K562 (cell line): ENCODE results near the gene NMRK2. TPM values are rescaled to one million over a fixed set of nuclear protein-coding genes. Genes with fewer than 3 reads are reported as not detected.

Experiments
- ATF3 ChIP-seq, 2 experiments: fragments of 450-650 bp in 1 of 2; sonication (generic) in 1 of 2; formaldehyde crosslinking in 1 of 2; IDR thresholded peaks in 1 of 2; conservative IDR thresholded peaks in 1 of 2; 2 replicates each; pipeline versions ENCODE4 v1.6.1 to v1.8.1; 2016 to 2023; ENCODE audit warnings: mild to moderate bottlenecking in 2 of 2, moderate library complexity in 2 of 2, inconsistent platforms in 1 of 2, missing genetic modification reagents in 1 of 2
- CLOCK ChIP-seq: fragments of 250-450 bp; sonication (Bioruptor Pico); IDR thresholded peaks from 2 replicates; pipeline ENCODE4 v1.4.0; 2020; ENCODE audit warnings: mild to moderate bottlenecking, moderate library complexity, borderline replicate concordance
- DDX20 ChIP-seq: fragments of 450-650 bp; IDR thresholded peaks from 2 replicates; pipeline ENCODE4 v1.6.1; 2016; ENCODE audit warnings: missing genetic modification characterization, low read depth, mild to moderate bottlenecking, missing compliant biosample characterization, moderate library complexity
- EP400 ChIP-seq: fragments of 450-650 bp; IDR thresholded peaks from 2 replicates; pipeline ENCODE4 v1.6.1; 2017; ENCODE audit warnings: antibody characterized with exemption, mild to moderate bottlenecking, moderate library complexity
- GATAD2B ChIP-seq: fragments of 450-650 bp; IDR thresholded peaks from 2 replicates; pipeline ENCODE4 v1.6.1; 2017; ENCODE audit warnings: mild to moderate bottlenecking, borderline replicate concordance
- GTF3C2 ChIP-seq: IDR thresholded peaks from 3 replicates; pipeline ENCODE4 v1.6.1; 2011; ENCODE audit warnings: borderline replicate concordance, mild to moderate bottlenecking, moderate library complexity; ENCODE audit not compliant: insufficient read length; ENCODE audit errors: extremely low read depth
- JUND ChIP-seq, 2 experiments: IDR thresholded peaks; 2 replicates in 1 of 2; 3 replicates in 1 of 2; pipeline ENCODE4 v1.6.1; 2011; ENCODE audit warnings: borderline replicate concordance in 2 of 2, low read depth in 2 of 2, low read length in 2 of 2, improper control_type of control experiment in 1 of 2, missing biosample characterization in 1 of 2, missing genetic modification characterization in 1 of 2, missing genetic modification reagents in 1 of 2
- MAX ChIP-seq: sonication (generic); formaldehyde crosslinking; IDR thresholded peaks from 2 replicates; pipeline ENCODE4 v1.9.0; 2022; ENCODE audit warnings: mild to moderate bottlenecking, missing genetic modification reagents
- NKRF ChIP-seq: fragments of 450-650 bp; IDR thresholded peaks from 2 replicates; pipeline ENCODE4 v1.6.1; 2016; ENCODE audit warnings: borderline replicate concordance
- SNAPC5 ChIP-seq: fragments of 250-450 bp; sonication (Bioruptor Pico); IDR thresholded peaks from 2 replicates; pipeline ENCODE4 v1.8.0; 2021; ENCODE audit warnings: moderate library complexity, mild to moderate bottlenecking, inconsistent platforms
- SOX6 ChIP-seq: fragments of 450-650 bp; IDR thresholded peaks from 2 replicates; pipeline ENCODE4 v1.6.1; 2014; ENCODE audit warnings: mild to moderate bottlenecking
- ZC3H8 ChIP-seq: fragments of 450-650 bp; IDR thresholded peaks from 2 replicates; pipeline ENCODE4 v1.6.1; 2017
- ZNF212 ChIP-seq: fragments of 450-650 bp; formaldehyde crosslinking; IDR thresholded peaks from 2 replicates; pipeline ENCODE4 v1.4.0; 2020; ENCODE audit warnings: mild to moderate bottlenecking
- ZNF217 ChIP-seq: sonication (generic); formaldehyde crosslinking; IDR thresholded peaks from 2 replicates; pipeline ENCODE4 v1.8.0; 2022; ENCODE audit warnings: mild to moderate bottlenecking, missing genetic modification reagents
- ZNF77 ChIP-seq: fragments of 250-450 bp; sonication (Bioruptor Pico); IDR thresholded peaks from 2 replicates; pipeline ENCODE4 v1.5.0; 2020
- ZNF79 ChIP-seq: fragments of 250-450 bp; sonication (Bioruptor Pico); IDR thresholded peaks from 2 replicates; pipeline ENCODE4 v1.4.0; 2020; ENCODE audit warnings: low read depth, mild to moderate bottlenecking, moderate library complexity
- polyA plus RNA-seq, 8 experiments: library from polyadenylated mRNA; depleted of rRNA in 4 of 8; stranded (reverse) in 5 of 8; unstranded in 3 of 8; fragments of >200 nt; fragmentation: Nextera tagmentation in 2 of 8; fragmentation: Illumina TruSeq in 1 of 8; extraction: Ambion mirVana in 2 of 8; extraction: Trizol in 1 of 8; gene quantifications; 2 replicates each; pipeline versions ENCODE4 v1.2.1 to v1.2.3, GENCODE V29; 2011 to 2014; ENCODE audit warnings: inconsistent platforms in 1 of 8, missing spikeins in 1 of 8
- total RNA-seq, 7 experiments: library from RNA; depleted of rRNA in 6 of 7; stranded (reverse); fragments of >200 nt in 6 of 7; fragmentation: Illumina TruSeq in 2 of 7; extraction: Trizol in 2 of 7; gene quantifications; 2 replicates each; pipeline versions ENCODE4 v1.2.1 to v1.2.3, GENCODE V29; 2011 to 2021; ENCODE audit warnings: low replicate concordance in 1 of 7

Gene NMRK2
- total and polyA plus RNA-seq, 9 of the 15 experiments (the other 6 are each of a cell fraction or from before 2014, with no cell fraction given): not detected

- TF ChIP-seq GTF3C2: no peak
- no peak for TF ChIP-seq GATAD2B
- no peak for TF ChIP-seq NKRF
- TF ChIP-seq ATF3 (IDR thresholded peaks at IDR 0.05): no peak
- no peak for TF ChIP-seq ATF3 (CRISPR knock-in tag; conservative IDR thresholded peaks at IDR 0.05)
- no peak for TF ChIP-seq CLOCK (CRISPR knock-in tag)
- no peak for TF ChIP-seq SNAPC5 (CRISPR knock-in tag)
- no peak for TF ChIP-seq DDX20 (tag)
- TF ChIP-seq ZNF79: no peak
- TF ChIP-seq ZC3H8: no peak
- no peak for TF ChIP-seq ZNF77 (CRISPR knock-in tag)
- TF ChIP-seq ZNF212 (CRISPR knock-in tag): no peak
- TF ChIP-seq MAX (CRISPR knock-in tag): no peak
- TF ChIP-seq JUND (IDR thresholded peaks at IDR 0.05; ENCODE audit: borderline replicate concordance, low read depth, low read length): 0 out of 2 replicates have a peak, but pooled peaks have one; percentile 35
- no peak; the same call in 2 of the 3 replicates for TF ChIP-seq JUND (tag; IDR thresholded peaks at IDR 0.05; ENCODE audit: borderline replicate concordance, low read depth, low read length)
- TF ChIP-seq EP400: peak; percentile 34; the same call in 1 of the 2 replicates
- no peak for TF ChIP-seq ZNF217 (CRISPR knock-in tag)
- TF ChIP-seq SOX6: 0 out of 2 replicates have a peak, but pooled peaks have one; percentile 22
- TF ChIP-seq, all 486 proteins: peak for 47
These were observed 53.6 kb downstream of the NMRK2 start (continued) for GRCh38 chr19:3986260-3987041.
